Ovary (tissue), 3 donors: ENCODE measurements around the gene IPCEF1.

ENCODE experiments used
- CTCF ChIP-seq, 3 donors: fragments of 450-650 bp in 2 of 3; fragments of 200-600 bp in 1 of 3; IDR thresholded peaks; one replicate each; pipeline versions ENCODE4 v1.5.1 to v1.8.0; 2016 to 2022; ENCODE audit warnings: antibody characterized with exemption in 3 of 3, mild to moderate bottlenecking in 1 of 3
- EP300 ChIP-seq: sonication (generic); formaldehyde crosslinking; IDR thresholded peaks from one replicate; pipeline ENCODE4 v1.6.1; 2017; ENCODE audit warnings: antibody characterized with exemption
- POLR2A ChIP-seq: fragments of 450-650 bp; IDR thresholded peaks from one replicate; pipeline ENCODE4 v1.6.1; 2017; ENCODE audit warnings: antibody characterized with exemption, mild to moderate bottlenecking, moderate library complexity
- donor health status: DM: no; HTN: no; CAD: no.

- TF ChIP-seq CTCF (IDR thresholded peaks at IDR 0.05) (no peak), POLR2A (no peak), EP300 (no peak)
These were observed 111.1 kb downstream of the IPCEF1 start for GRCh38 chr6:154245506-154245905.
